BE2C (cell line): Measurements from ENCODE around the gene LRMDA.

ENCODE experiments used
- DNase-seq: peaks from one replicate; pipeline ENCODE4 v3.0.0-alpha.2; 2020
- H3K27me3 ChIP-seq: fragments of 250-450 bp; sonication (Bioruptor Pico); 2 replicates; pipeline ENCODE4 v1.5.1; 2020; ENCODE audit warnings: mild to moderate bottlenecking
- H3K36me3 ChIP-seq: fragments of 250-450 bp; sonication (Bioruptor Pico); 2 replicates; pipeline ENCODE4 v1.5.1; 2020; ENCODE audit warnings: mild to moderate bottlenecking
- H3K4me1 ChIP-seq: fragments of 250-450 bp; sonication (Bioruptor Pico); 2 replicates; pipeline ENCODE4 v1.5.1; 2020
- H3K4me3 ChIP-seq: 2 replicates; pipeline ENCODE4 v1.5.1; 2011; ENCODE audit warnings: low read depth, low read length
- H3K9me3 ChIP-seq: fragments of 250-450 bp; sonication (Bioruptor Pico); 2 replicates; pipeline ENCODE4 v1.5.1; 2020
- CTCF ChIP-seq: IDR thresholded peaks from 2 replicates; pipeline ENCODE4 v1.5.1; 2012; ENCODE audit warnings: mild to moderate bottlenecking, low read depth, low read length

The LRMDA gene

GRCh38 chr10:75502389-75502788 lies 71.0 kb downstream of the LRMDA start:
- Histone ChIP-seq H3K4me1 (peaks cover 3% of the 10 kb centered on the region; the same call in 1 of the 2 replicates), H3K27me3 (no peaks in the 10 kb centered on the region), H3K4me3 (no peak overlapping the region), H3K36me3 (no peaks in the 10 kb centered on the region), H3K9me3 (no peaks in the 10 kb centered on the region)
- DNase-seq = no peak
- no peak for TF ChIP-seq CTCF

GRCh38 chr10:75502838-75503237 lies 71.4 kb downstream of the LRMDA start:
- Histone ChIP-seq H3K27me3 (no peaks in the 10 kb centered on the region), H3K4me3 (no peak overlapping the region), H3K36me3 (no peaks in the 10 kb centered on the region), H3K9me3 (no peaks in the 10 kb centered on the region), H3K4me1 (peaks cover 7% of the 10 kb centered on the region)
- TF ChIP-seq CTCF = no peak
- DNase-seq = no peak

- H3K27me3 ChIP-seq = no peaks in the 10 kb centered on the region
- H3K9me3 ChIP-seq = no peaks in the 10 kb centered on the region
- no peaks in the 10 kb centered on the region for H3K36me3 ChIP-seq
- peaks cover 16% of the 10 kb centered on the region for H3K4me1 ChIP-seq
- H3K4me3 ChIP-seq = no peak overlapping the region
- DNase-seq = no peak
- no peak for TF ChIP-seq CTCF
These were observed 73.9 kb downstream of the LRMDA start for GRCh38 chr10:75505293-75505692.

GRCh38 chr10:75505840-75506506 lies 74.5 kb downstream of the LRMDA start:
- Histone ChIP-seq H3K4me3 (no peak overlapping the region), H3K27me3 (no peaks in the 10 kb centered on the region), H3K9me3 (no peaks in the 10 kb centered on the region), H3K4me1 (peaks cover 16% of the 10 kb centered on the region), H3K36me3 (no peaks in the 10 kb centered on the region)
- TF ChIP-seq CTCF = no peak
- no peak for DNase-seq

- TF ChIP-seq CTCF = no peak
- no peak for DNase-seq
- peaks cover 16% of the 10 kb centered on the region for H3K4me1 ChIP-seq
- no peaks in the 10 kb centered on the region for H3K27me3 ChIP-seq
- H3K4me3 ChIP-seq = no peak overlapping the region
- H3K9me3 ChIP-seq = no peaks in the 10 kb centered on the region
- H3K36me3 ChIP-seq = no peaks in the 10 kb centered on the region
These were observed 75.5 kb downstream of the LRMDA start for GRCh38 chr10:75506930-75507329.

GRCh38 chr10:75507469-75507868 lies 76.0 kb downstream of the LRMDA start:
- no peak for DNase-seq
- H3K9me3 ChIP-seq = no peaks in the 10 kb centered on the region
- no peak overlapping the region for H3K4me3 ChIP-seq

More at GRCh38 chr10:75507469-75507868, 76.0 kb downstream of the LRMDA start:
- Histone ChIP-seq H3K4me1 (peaks cover 16% of the 10 kb centered on the region), H3K27me3 (no peaks in the 10 kb centered on the region), H3K36me3 (no peaks in the 10 kb centered on the region)
- no peak for TF ChIP-seq CTCF
